Glutamatergic neuron (in vitro differentiated cells): ENCODE measurements around the gene ZDHHC3. TPM values are rescaled to one million over a fixed set of nuclear protein-coding genes. Genes with fewer than 3 reads are reported as not detected.

Experiments used
- DNase-seq: peaks from one replicate; pipeline ENCODE4 v3.0.0; 2022
- H3K27ac Mint-ChIP-seq: one replicate; pipeline ENCODE4 v1.8.0; 2020; ENCODE audit warnings: mild to moderate bottlenecking, mixed read lengths, inconsistent platforms; ENCODE audit not compliant: unreplicated experiment
- H3K27me3 Mint-ChIP-seq: one replicate; pipeline ENCODE4 v1.8.0; 2020; ENCODE audit warnings: mild to moderate bottlenecking, moderate library complexity, mixed read lengths, inconsistent platforms; ENCODE audit not compliant: unreplicated experiment
- H3K36me3 Mint-ChIP-seq: one replicate; pipeline ENCODE4 v1.8.0; 2020; ENCODE audit warnings: mild to moderate bottlenecking, mixed read lengths, inconsistent platforms; ENCODE audit not compliant: unreplicated experiment
- H3K4me1 Mint-ChIP-seq: one replicate; pipeline ENCODE4 v1.8.0; 2020; ENCODE audit warnings: mild to moderate bottlenecking, low read depth, mixed read lengths, inconsistent platforms; ENCODE audit not compliant: unreplicated experiment
- H3K4me3 Mint-ChIP-seq: one replicate; pipeline ENCODE4 v1.8.0; 2020; ENCODE audit warnings: mild to moderate bottlenecking, mixed read lengths, inconsistent platforms; ENCODE audit not compliant: unreplicated experiment
- H3K9me3 Mint-ChIP-seq: one replicate; pipeline ENCODE4 v1.8.0; 2020; ENCODE audit warnings: mild to moderate bottlenecking, moderate library complexity, mixed read lengths, inconsistent platforms; ENCODE audit not compliant: unreplicated experiment
- CTCF ChIP-seq: fragments of 200-600 bp; sonication (generic); IDR thresholded peaks from one replicate; pipeline ENCODE4 v1.5.0; 2021; ENCODE audit not compliant: partially characterized antibody, unreplicated experiment
- total RNA-seq: library from RNA; stranded (reverse); fragmentation: NEBNext Ultra II Directional; extraction: Animal tissue kit (Norgen Biotek cat#: 25700); gene quantifications from one replicate; pipeline ENCODE4 v1.2.1, GENCODE V29; 2021; ENCODE audit not compliant: unreplicated experiment

Gene ZDHHC3
- total RNA-seq, 1 donor from 2014 or later: 52.4 TPM

GRCh38 chr3:44962621-44963393, 13.2 kb downstream of the ZDHHC3 start:
- Mint-ChIP-seq H3K9me3 (peaks cover 2% of the 10 kb centered on the region), H3K4me3 (no peak overlapping the region), H3K36me3 (no peaks in the 10 kb centered on the region), H3K27me3 (no peaks in the 10 kb centered on the region), H3K27ac (no peak overlapping the region), H3K4me1 (peaks cover 27% of the 10 kb centered on the region)
- no peak for TF ChIP-seq CTCF
- DNase-seq: no peak

GRCh38 chr3:44961888-44962287, 14.1 kb downstream of the ZDHHC3 start:
- Mint-ChIP-seq H3K4me3 (no peak overlapping the region), H3K27me3 (peaks cover 1% of the 10 kb centered on the region), H3K9me3 (peaks cover 2% of the 10 kb centered on the region), H3K36me3 (no peaks in the 10 kb centered on the region), H3K27ac (no peak overlapping the region), H3K4me1 (peaks cover 36% of the 10 kb centered on the region)
- no peak for TF ChIP-seq CTCF
- no peak for DNase-seq

GRCh38 chr3:44960387-44961026, 15.5 kb downstream of the ZDHHC3 start:
- Mint-ChIP-seq H3K4me3 (peak overlapping the region; percentile 16), H3K36me3 (no peaks in the 10 kb centered on the region), H3K27me3 (peaks cover 1% of the 10 kb centered on the region), H3K27ac (peak overlapping the region; percentile 45), H3K4me1 (peaks cover 47% of the 10 kb centered on the region), H3K9me3 (peaks cover 2% of the 10 kb centered on the region)
- no peak for DNase-seq
- TF ChIP-seq CTCF: no peak

GRCh38 chr3:44958386-44958785, 17.6 kb downstream of the ZDHHC3 start:
- DNase-seq: no peak
- Mint-ChIP-seq H3K27me3 (peaks cover 1% of the 10 kb centered on the region), H3K4me1 (peaks cover 40% of the 10 kb centered on the region), H3K9me3 (peaks cover 2% of the 10 kb centered on the region), H3K27ac (peak overlapping the region; percentile 16), H3K4me3 (no peak overlapping the region), H3K36me3 (no peaks in the 10 kb centered on the region)
- TF ChIP-seq CTCF: no peak

- H3K9me3 Mint-ChIP-seq: no peaks in the 10 kb centered on the region
- no peak for TF ChIP-seq CTCF
- H3K4me1 Mint-ChIP-seq: peaks cover 40% of the 10 kb centered on the region
- peak overlapping the region; percentile 0 for H3K27ac Mint-ChIP-seq
- peaks cover 1% of the 10 kb centered on the region for H3K27me3 Mint-ChIP-seq
- DNase-seq: peak; percentile 38
- no peaks in the 10 kb centered on the region for H3K36me3 Mint-ChIP-seq
- H3K4me3 Mint-ChIP-seq: no peak overlapping the region
Measured at GRCh38 chr3:44957986-44958385, 18.0 kb downstream of the ZDHHC3 start.
